ENCODE data around the gene ICAM4. TPM values are rescaled to one million over a fixed set of nuclear protein-coding genes. Genes with fewer than 3 reads are reported as not detected.

Gene ICAM4, protein sequence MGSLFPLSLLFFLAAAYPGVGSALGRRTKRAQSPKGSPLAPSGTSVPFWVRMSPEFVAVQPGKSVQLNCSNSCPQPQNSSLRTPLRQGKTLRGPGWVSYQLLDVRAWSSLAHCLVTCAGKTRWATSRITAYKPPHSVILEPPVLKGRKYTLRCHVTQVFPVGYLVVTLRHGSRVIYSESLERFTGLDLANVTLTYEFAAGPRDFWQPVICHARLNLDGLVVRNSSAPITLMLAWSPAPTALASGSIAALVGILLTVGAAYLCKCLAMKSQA
- 1.2 and 3.5 TPM in 2 replicates for total RNA-seq

GRCh38 chr19:10286803-10287737, at the start of gene ICAM4:
Gene ICAM4, plus strand, starts transcription at chr19:10286955. Its CDS starts 58 bp downstream, at chr19:10287013.

DNA sequence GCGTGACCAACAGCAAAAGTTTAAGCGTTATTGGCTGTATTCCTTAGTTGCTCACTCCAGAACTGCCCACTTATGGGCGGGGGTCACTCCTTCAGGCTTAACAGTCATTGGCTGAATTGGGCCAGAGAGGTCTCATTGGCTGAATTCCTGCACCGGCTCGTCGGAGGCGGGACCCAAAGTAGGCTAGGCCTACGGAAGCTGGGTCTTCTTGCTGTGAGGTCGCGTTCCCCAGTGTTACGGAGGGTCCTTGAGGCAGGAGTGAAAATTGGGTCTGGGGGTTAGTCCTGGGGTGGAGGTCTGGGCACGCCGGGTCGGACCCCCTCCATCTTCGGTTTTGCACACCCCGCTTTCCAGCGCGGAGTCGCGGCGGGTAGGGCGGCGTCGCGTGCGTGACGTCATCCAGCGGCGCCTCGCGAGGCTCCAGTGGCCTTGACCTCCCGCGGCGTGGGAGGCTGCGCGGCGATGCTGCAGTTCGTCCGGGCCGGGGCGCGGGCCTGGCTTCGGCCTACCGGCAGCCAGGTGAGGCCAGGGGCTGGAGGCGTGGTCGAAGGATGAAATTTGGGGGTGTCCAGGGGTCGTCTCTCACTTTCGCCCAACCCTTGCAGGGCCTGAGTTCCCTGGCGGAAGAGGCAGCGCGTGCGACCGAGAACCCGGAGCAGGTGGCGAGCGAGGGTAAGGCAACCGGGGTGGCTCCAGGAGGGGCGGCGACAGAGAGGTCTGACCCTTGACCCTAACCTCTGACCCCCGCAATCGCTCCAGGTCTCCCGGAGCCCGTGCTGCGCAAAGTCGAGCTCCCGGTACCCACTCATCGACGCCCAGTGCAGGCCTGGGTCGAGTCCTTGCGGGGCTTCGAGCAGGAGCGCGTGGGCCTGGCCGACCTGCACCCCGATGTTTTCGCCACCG, 34.7 kb upstream of the ICAM4 start, which contains the start of gene MRPL4:
Gene MRPL4, plus strand, starts transcription at position 423 of the 903 bp plus-strand sequence. Its CDS starts 40 bp downstream, at position 463.

GRCh38 chr19:10270616-10271394, 15.9 kb upstream of the ICAM4 start, which contains the start of gene ICAM1:
Gene ICAM1, plus strand, starts transcription at chr19:10271120. Its CDS starts 40 bp downstream, at chr19:10271160.

DNA sequence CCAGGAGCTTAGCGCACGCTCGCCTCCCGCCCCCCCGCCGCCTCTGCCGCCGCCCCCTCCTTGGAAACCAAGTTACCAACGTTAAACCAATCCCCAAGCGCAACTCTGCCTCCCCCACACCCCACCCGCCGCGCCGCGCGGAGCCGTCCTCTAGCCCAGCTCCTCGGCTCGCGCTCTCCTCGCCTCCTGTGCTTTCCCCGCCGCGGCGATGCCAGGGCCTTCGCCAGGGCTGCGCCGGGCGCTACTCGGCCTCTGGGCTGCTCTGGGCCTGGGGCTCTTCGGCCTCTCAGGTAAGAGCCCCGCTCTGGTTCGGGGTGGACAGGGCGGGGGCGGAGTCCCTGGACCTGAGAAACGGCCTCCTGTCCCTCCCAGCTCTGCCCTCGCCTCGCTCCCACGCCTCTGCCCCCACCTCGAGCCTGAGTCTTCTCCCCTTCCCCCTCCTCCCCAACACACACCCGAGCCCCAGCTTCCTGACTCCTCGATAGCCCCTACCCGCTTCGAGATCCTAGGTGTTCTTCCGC, 3.1 kb downstream of the ICAM4 start, which contains the start of gene ICAM5:
Gene ICAM5, plus strand, starts transcription at position 117 of the 521 bp plus-strand sequence. Its CDS starts 92 bp downstream, at position 209.

GRCh38 chr19:10309423-10309822, 22.7 kb downstream of the ICAM4 start, which contains the start of gene ZGLP1:
Gene ZGLP1, minus strand, starts transcription at chr19:10309815.

DNA sequence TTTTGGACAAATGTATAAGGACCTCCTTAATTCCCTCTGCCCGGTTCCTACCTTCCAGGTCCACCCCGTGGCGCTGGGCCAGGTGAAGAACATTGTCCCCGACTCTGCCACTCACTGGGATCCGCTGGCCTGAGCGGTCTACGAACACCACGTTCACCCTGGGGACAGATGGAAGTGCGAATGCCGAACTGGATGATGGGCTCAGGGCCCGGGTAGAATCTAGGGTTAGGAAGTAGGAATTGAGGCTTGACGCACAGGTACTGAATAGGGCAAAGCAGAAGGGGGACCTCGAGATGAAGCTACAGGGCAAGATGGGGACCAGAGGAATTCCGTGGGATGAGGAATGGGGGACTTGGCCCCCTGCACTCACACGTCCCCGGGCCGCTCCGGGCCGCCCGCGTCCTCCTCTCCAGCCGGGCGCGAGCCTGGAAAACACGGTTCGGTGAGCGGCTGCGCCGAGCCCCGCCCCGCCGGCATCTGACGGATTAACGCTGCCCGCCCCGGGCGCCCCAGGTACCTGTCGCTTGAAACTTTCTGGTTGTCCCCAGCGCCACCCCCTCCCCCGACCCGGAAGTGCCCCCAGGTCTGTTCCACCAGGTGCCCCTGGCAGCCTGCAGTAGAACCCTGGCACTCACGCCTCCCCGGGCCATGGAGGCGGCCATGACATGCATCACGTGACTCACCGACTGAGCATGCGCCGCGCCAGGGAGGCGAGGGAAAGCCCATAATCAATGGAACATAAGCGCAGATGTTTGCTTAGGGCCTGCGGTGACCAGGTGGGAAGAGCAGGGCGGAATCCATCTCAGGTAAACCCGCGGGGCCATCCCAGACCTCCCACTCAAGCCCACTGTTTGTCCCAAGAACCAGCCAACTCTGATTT, 28.8 kb downstream of the ICAM4 start, which contains the start of gene FDX2:
Gene FDX2, minus strand, starts transcription at position 681 of the 880 bp plus-strand sequence. Its CDS starts 19 bp downstream, at position 662.

DNA sequence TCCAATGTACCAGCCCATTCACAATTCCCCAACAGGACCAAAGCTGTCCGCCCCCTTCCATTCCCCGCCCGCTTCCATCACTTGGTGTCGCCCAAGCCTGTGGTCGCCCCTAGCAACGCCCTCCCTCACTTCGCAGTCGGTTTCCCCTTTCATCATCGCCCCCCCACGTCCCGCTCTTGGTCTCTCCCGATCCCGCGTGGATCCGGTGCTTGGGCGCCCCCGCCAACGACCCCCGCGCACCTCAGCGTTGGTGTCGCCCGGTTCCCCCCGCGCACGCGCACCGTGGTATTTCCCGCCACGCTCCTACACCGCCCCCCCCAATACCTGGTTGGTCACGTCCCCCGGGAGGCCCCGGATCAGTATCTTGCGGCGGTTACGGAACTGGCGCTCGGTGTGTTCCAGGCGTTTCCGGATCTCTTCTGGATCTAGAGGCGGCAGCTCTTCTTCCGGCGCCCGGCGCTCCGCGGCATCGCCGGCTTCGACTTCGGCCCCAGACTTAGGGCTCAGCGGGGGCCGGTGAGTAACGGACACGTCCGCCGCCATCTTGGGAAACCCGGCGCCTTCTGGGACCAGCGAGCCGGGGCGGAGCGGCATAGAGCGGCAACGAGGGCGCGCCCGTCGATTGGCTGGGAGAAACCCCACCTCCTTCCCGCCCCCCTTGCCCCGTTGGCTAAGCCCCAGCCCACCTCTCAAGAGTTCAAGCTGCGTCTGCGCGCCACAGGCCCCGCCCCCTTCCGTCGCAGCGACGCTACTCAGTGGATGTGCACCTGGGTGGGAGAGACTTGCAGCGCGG, 46.4 kb downstream of the ICAM4 start, which contains the start of gene RAVER1:
Gene RAVER1, minus strand, starts transcription at position 565 of the 793 bp plus-strand sequence. Its CDS starts 22 bp downstream, at position 543.

Other genes with a start within 250 kb of the ICAM4 start
- gene SHFL, start 200.6 kb upstream of the ICAM4 start, total RNA-seq = 23.9 and 38.2 TPM in 2 replicates
- 0.44 and 0.66 TPM in 2 replicates for gene ANGPTL6, start 184.3 kb upstream of the ICAM4 start, total RNA-seq
- gene PPAN, start 180.6 kb upstream of the ICAM4 start, total RNA-seq = 13.7 and 26.0 TPM in 2 replicates
- 0.87 and 4.1 TPM in 2 replicates for gene P2RY11, start 175.3 kb upstream of the ICAM4 start, total RNA-seq
- 309 and 329 TPM in 2 replicates for gene EIF3G, start 167.1 kb upstream of the ICAM4 start, total RNA-seq
- gene DNMT1, start 92.0 kb upstream of the ICAM4 start, total RNA-seq = 44.0 and 97.9 TPM in 2 replicates
- 37.7 and 70.8 TPM in 2 replicates for gene S1PR2, start 55.6 kb upstream of the ICAM4 start, total RNA-seq
- 25.3 and 29.5 TPM in 2 replicates for gene MRPL4, start 34.7 kb upstream of the ICAM4 start, total RNA-seq
- gene ICAM1, start 15.8 kb upstream of the ICAM4 start, total RNA-seq = 1.7 and 15.9 TPM in 2 replicates
- 2.6 and 4.0 TPM in 2 replicates for gene ICAM5, start 3.0 kb downstream of the ICAM4 start, total RNA-seq
- gene ZGLP1, start 22.9 kb downstream of the ICAM4 start, total RNA-seq = 0.29 and 0.50 TPM in 2 replicates
- 15.0 and 20.0 TPM in 2 replicates for gene FDX2, start 29.1 kb downstream of the ICAM4 start, total RNA-seq
- 12.1 and 14.4 TPM in 2 replicates for gene RAVER1, start 46.6 kb downstream of the ICAM4 start, total RNA-seq
- 5.1 and 7.0 TPM in 2 replicates for gene ICAM3, start 52.7 kb downstream of the ICAM4 start, total RNA-seq
- gene TYK2, start 93.6 kb downstream of the ICAM4 start, total RNA-seq = 65.9 and 101 TPM in 2 replicates
- 166 and 189 TPM in 2 replicates for gene CDC37, start 116.6 kb downstream of the ICAM4 start, total RNA-seq
- gene PDE4A, start 133.6 kb downstream of the ICAM4 start, total RNA-seq = 6.3 and 8.7 TPM in 2 replicates
- 91.0 and 150 TPM in 2 replicates for gene KEAP1, start 216.4 kb downstream of the ICAM4 start, total RNA-seq
- 0.15 and 0.17 TPM in 2 replicates for gene S1PR5, start 230.5 kb downstream of the ICAM4 start, total RNA-seq